Limb (tissue), 2 donors: ENCODE data around the gene ATF4.

Experiments
- DNase-seq, 2 donors: peaks; one replicate each; pipeline ENCODE4 v3.0.0-alpha.2; 2016; ENCODE audit errors: extremely low spot score in 2 of 2

Gene ATF4, protein sequence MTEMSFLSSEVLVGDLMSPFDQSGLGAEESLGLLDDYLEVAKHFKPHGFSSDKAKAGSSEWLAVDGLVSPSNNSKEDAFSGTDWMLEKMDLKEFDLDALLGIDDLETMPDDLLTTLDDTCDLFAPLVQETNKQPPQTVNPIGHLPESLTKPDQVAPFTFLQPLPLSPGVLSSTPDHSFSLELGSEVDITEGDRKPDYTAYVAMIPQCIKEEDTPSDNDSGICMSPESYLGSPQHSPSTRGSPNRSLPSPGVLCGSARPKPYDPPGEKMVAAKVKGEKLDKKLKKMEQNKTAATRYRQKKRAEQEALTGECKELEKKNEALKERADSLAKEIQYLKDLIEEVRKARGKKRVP

DNA sequence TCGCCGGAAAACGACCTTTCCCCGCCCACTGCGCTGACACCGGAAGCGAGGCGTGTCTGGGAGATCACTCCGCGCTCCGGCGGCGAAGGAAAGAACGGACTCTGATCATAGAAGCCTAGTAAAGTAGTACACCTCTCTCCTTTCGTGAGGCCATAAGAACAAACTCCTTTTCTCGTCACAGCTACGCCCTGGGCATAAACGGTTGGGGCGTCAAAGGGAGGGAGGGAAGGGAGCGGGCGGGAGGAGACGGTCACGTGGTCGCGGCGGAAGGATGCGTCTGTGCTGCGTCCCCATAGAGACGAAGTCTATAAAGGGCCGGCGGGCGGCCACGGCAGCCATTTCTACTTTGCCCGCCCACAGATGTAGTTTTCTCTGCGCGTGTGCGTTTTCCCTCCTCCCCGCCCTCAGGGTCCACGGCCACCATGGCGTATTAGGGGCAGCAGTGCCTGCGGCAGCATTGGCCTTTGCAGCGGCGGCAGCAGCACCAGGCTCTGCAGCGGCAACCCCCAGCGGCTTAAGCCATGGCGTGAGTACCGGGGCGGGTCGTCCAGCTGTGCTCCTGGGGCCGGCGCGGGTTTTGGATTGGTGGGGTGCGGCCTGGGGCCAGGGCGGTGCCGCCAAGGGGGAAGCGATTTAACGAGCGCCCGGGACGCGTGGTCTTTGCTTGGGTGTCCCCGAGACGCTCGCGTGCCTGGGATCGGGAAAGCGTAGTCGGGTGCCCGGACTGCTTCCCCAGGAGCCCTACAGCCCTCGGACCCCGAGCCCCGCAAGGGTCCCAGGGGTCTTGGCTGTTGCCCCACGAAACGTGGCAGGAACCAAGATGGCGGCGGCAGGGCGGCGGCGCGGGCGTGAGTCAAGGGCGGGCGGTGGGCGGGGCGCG is at the start of gene ATF4:
ATF4 (plus strand) TSS at position 337 of the 880 bp plus-strand sequence. CDS start 884 bp downstream, outside the sequence.
- DNase-seq: peak; percentile 66 to 97

DNA sequence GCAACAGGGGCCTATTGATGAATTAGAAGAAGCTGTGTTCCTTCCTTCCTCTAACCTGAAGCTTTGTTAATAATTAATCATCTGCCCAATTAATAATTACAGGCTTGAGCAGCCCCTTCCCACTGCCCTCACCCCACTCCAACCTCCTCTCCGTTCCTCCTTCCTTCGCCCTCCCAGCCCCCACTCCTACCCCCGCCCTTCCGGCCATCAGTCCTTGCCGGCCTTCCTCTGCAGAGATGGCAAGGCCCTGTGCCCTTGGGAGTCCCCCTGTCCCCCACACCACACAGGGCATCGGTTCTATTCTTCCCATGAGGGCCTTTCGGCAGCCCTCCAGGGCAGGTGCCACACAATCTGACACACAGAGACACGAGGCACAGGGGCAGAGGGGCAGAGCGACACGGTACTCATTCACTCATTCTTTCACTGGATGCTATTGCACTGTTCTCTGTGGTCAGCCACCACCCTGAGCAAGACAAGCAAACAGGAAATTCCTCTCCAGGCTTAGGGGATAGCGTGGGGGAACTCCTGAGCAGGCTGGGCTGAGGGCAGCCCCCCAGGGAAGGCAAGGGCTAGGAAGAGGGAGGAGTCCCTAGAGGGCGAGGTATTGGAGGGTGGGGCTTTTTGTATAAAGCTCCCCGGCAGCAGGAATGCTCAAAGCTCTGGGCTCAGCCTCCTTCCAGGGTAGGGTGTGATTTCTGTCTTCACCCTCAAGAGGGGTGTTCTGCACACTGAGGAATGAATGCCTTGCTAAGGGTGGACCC is 48.8 kb upstream of the ATF4 start:
- DNase-seq: no peak

DNA sequence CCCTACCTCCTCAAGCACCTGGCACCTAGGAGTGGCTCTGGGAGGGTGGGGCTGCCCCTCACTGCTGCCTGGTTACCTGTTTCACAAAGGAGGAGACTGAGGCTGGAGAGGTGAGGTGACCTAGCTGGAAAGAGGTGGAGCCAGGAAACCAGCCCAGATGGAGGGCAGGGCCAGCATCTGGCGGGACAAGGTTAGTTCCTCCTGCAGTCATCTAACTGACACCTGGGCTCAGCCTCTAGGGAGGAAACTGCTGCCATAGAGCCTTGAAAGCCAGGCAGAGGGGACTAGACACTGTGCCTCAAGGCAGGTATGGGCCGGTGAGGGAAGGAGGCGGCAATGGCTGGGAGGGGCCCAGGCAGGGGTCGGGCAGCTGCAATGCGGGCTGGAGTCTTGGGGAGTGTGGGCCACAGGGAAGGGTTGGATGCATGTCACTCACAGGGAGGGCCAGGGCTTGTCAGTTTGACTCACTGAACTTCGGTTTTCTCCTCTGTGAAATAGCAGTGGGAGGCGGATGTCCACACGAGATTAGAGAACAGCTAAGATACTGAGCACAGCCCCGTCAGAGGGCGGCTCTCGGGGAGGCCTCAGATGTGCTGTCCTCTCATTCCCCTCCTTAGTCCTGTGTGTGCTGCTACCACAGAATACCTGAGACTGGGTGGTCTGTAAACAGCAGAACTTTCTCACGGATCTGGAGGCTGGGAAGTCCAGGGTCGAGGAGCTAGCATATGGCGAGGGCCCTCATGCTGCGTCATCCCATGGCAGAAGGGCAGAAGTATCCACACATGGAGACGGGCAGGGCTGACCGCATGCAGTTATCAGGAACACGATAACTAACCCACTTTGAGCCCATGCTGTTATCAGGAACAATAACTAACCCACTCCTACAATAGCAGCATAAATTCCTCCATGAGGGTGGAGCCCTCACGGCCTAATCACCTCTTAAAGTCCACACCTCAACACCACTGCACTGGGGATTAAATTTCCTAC is 47.5 kb upstream of the ATF4 start:
- DNase-seq: no peak

DNA sequence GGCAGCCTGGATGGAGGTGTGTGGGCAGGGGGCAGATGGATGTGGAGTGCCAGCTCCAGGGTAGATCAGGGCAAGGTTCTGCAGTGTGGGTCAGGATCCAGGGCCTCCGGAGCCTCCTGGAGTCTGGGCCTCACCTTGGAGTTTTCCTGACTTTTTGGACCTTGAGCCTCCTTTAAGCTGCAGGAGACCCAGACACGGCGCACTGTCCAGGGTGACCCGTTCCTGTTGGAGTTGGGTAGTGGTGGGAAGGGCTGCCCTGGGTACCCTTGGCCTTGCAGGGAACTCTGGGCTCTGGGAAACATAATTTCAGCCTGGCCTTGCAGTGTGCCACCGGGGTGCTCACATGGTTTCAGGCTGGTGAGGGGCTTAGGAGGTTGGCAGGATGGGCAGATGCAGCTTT is 46.5 kb upstream of the ATF4 start:
- DNase-seq: no peak

GRCh38 chr22:39474351-39475111 is 45.8 kb upstream of the ATF4 start:
- DNase-seq: no peak

DNA sequence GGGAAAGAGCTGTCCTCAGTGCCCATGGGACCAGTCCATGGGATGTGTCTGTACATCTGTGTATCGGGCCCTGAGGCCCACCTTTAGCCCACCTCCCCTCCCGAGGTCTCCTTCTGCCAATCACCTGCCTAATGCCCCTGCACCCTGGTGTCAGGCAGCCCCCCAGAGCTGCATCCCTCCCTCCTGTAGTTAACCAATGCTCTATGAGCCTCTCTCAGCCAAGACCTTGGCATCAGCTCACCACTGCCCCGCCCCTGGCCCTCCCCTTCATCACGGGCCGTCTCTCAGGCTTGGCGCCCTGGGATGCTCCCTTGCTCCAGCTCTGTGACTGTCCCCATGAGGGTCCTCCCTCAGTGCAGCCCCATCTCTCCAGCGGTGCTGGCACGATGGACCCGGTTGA is 45.0 kb upstream of the ATF4 start:
- no peak for DNase-seq

GRCh38 chr22:39475902-39476301 is 44.5 kb upstream of the ATF4 start:
- no peak for DNase-seq

DNA sequence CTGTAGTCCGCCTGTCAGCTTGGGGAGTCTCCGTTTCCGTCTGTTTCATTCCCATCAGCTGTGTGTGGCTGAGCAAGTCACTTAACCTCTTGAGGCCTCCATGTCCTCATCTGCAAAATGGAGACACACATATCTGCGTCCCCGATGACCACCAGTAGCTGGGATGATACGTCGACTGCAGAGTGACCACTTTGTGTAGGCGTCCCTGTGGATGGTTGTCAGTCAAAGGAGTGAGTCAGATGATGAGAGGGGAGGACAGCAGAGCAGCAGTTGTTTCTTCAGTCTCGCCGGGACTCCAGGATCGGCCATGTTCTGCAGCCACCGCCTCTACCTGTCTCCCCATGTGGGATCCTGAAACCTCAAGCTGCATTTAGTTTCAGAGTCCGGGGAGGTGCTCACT is 43.7 kb upstream of the ATF4 start:
- DNase-seq: no peak

DNA sequence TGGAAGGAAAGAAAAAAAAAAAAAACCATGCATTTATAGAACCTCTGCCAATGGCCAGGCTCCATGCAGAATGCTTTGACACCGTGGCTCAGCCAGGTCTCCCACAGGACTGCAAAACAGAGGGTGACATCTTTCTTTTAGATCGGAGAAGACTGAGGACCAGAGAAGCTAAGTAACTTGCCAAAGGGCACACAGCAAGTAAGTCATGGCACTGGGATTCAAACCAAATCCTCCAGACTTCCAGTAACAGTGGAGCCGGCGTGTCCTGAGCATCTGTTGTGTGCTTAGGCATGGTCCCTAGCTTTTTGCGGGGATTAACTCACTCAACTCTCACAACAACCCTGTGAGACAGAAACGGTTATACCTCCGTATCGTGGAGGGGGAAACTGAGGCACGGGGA is 42.8 kb upstream of the ATF4 start:
- no peak for DNase-seq

GRCh38 chr22:39478441-39478850 is 41.9 kb upstream of the ATF4 start:
- DNase-seq: no peak

DNA sequence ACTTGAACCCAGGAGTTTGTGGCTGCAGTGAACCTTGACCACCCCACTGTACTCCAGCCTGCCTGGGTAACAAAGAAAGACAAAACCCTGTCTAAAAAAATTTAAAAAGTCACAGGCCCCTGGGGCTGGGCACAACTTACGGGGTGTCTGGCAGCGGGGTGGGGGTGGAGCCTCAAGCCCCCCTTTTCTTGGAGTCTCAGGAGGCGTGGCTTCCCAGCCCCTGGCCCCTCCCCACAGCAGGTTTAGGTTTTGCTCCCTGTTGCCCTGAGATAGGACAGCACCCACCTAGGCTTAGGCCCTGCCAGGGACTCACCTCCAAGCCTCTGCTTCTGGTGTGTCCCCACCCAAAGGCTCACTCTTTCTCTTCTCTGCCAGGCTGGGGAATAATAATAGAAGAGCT is 41.1 kb upstream of the ATF4 start:
- DNase-seq: no peak

DNA sequence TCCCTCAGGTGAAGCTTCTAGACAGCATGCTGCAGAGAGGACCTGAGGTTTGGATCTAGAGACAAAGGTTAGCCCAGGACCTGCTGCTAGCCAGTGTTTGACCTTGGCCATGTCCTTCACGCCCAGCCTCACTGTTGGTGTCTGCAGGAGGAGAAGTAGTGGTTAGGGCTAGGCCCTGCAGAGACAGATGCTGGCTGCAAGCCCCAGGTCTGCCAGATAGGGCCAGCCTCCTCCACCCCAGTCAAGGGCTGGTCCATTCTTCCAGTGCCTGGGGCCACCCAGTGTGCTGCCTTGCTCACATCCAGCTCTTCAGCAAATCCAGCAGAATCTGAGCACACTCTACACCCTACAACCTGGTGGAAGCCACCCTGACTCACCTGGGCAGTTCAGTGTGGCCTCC is 39.8 kb upstream of the ATF4 start:
- no peak for DNase-seq

- DNase-seq: no peak
These were observed 39.3 kb upstream of the ATF4 start for GRCh38 chr22:39481054-39481453.

DNA sequence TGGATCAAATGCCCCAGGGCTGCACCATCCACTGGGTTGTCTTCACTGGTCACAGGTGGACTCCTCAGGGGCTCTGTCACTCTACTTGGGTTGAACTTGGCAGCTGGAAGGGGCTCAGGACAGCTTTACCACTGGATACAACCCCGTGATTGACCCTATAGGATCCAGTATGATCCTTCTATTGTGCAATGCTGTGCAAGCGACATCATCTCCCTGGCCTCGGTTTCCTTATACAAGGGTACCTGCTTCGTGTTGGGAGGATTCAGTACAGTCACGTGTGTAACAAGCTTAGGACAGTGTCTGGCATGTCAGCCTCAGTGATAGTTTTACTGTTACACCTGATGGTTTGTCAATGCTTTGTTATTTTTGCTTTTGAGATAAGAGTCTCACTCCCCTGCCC is 38.8 kb upstream of the ATF4 start:
- DNase-seq: no peak

DNA sequence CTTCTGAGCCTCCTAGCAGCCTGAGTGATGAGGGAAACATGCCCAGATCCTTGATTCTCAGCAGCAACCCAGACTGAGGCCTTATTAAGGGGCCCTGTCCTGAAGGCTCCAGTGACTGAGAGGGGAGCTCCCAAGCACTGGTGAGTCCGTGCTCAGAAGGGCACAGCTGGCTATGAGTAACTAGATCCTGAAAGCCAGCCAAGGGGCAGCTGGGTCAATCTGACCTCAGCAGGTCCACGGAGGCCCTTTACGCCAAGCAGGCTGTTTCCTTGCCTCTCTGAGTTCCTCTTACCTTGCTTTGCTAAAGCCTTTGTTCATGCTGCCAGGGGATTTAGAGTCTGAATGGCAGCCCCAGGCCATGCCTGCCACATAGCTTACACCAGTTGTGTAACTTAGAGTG is 37.6 kb upstream of the ATF4 start:
- DNase-seq: no peak

DNA sequence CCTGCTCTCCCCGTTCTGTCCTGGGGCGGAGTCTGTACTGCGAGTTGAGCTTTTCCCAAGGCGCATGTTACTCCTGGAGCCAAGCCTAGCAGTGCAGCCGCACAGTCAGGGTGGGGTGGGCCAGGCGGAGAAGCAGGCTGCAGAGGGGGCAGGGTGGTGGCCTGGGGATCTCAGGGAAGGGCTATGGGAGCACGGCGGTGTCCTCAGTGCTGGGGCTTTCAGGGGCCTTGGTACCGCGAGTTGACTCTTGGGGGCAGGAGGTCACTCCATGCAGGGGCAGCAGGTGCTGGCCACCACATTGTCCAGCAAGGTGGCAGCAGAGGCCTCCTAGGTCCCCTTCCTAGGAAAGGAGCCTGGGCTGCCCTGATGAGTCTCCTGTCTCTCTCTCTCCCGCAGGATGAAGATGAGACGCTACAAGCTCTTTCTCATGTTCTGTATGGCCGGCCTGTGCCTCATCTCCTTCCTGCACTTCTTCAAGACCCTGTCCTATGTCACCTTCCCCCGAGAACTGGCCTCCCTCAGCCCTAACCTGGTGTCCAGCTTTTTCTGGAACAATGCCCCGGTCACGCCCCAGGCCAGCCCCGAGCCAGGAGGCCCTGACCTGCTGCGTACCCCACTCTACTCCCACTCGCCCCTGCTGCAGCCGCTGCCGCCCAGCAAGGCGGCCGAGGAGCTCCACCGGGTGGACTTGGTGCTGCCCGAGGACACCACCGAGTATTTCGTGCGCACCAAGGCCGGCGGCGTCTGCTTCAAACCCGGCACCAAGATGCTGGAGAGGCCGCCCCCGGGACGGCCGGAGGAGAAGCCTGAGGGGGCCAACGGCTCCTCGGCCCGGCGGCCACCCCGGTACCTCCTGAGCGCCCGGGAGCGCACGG is 33.2 kb upstream of the ATF4 start:
- DNase-seq: no peak

GRCh38 chr22:39487826-39488520 is 32.4 kb upstream of the ATF4 start:
- no peak for DNase-seq

DNA sequence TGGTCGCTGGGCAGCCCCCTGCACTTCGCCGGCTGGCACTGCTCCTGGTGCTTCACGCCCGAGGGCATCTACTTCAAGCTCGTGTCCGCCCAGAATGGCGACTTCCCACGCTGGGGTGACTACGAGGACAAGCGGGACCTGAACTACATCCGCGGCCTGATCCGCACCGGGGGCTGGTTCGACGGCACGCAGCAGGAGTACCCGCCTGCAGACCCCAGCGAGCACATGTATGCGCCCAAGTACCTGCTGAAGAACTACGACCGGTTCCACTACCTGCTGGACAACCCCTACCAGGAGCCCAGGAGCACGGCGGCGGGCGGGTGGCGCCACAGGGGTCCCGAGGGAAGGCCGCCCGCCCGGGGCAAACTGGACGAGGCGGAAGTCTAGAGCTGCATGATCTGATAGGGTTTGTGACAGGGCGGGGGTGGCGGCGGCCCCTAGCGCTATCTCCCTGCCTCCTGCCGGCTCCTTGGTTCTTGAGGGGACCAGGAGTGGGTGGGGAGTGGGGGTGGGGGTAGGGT is 31.7 kb upstream of the ATF4 start:
- no peak for DNase-seq
